Muscle of leg (tissue), 11 donors: ENCODE results near the gene GNB5. TPM values are rescaled to one million over a fixed set of nuclear protein-coding genes. Genes with fewer than 3 reads are reported as not detected.

Experiments used
- DNase-seq: peaks from one replicate; pipeline ENCODE4 v3.0.0; 2013
- H3K27ac ChIP-seq: one replicate; pipeline ENCODE4 v1.5.1; 2013; ENCODE audit warnings: mild to moderate bottlenecking, low read length, control low read depth
- H3K27me3 ChIP-seq: one replicate; pipeline ENCODE4 v1.6.1; 2013; ENCODE audit warnings: low read length; ENCODE audit not compliant: control insufficient read depth, insufficient read depth
- H3K36me3 ChIP-seq: one replicate; pipeline ENCODE4 v1.6.1; 2013; ENCODE audit warnings: low read length; ENCODE audit not compliant: control insufficient read depth, insufficient read depth
- H3K4me1 ChIP-seq: one replicate; pipeline ENCODE4 v1.6.1; 2013; ENCODE audit warnings: low read length; ENCODE audit not compliant: control insufficient read depth, insufficient read depth
- H3K4me3 ChIP-seq: one replicate; pipeline ENCODE4 v1.5.1; 2013; ENCODE audit warnings: low read length, control low read depth
- H3K9me3 ChIP-seq: replicated peaks from 2 replicates; pipeline ENCODE4 v1.6.1; 2013; ENCODE audit warnings: low read depth, low read length; ENCODE audit not compliant: control insufficient read depth
- WGBS: methylation state at CpG from one replicate; pipeline ENCODE4 v1.1.5; 2013; ENCODE audit warnings: missing lambda C conversion rate; ENCODE audit not compliant: insufficient coverage; 5-methylcytosine and 5-hydroxymethylcytosine counted together
- polyA plus RNA-seq, 8 donors: library from polyadenylated mRNA; unstranded; fragments of 120-200 nt; gene quantifications; one replicate each; pipeline versions ENCODE4 v1.2.1 to v1.2.3, GENCODE V29; 2013; ENCODE audit warnings: inconsistent platforms in 1 of 8, low replicate concordance in 1 of 8; ENCODE audit not compliant: insufficient read length in 8 of 8, insufficient read depth in 1 of 8
- total RNA-seq: library from RNA; stranded (reverse); fragments of 120-200 nt; gene quantifications from one replicate; pipeline ENCODE4 v1.2.4, GENCODE V29; 2013

Gene GNB5
- total and polyA plus RNA-seq, 9 donors, result 4.7 to 9.8 (median 7.9) TPM

DNA sequence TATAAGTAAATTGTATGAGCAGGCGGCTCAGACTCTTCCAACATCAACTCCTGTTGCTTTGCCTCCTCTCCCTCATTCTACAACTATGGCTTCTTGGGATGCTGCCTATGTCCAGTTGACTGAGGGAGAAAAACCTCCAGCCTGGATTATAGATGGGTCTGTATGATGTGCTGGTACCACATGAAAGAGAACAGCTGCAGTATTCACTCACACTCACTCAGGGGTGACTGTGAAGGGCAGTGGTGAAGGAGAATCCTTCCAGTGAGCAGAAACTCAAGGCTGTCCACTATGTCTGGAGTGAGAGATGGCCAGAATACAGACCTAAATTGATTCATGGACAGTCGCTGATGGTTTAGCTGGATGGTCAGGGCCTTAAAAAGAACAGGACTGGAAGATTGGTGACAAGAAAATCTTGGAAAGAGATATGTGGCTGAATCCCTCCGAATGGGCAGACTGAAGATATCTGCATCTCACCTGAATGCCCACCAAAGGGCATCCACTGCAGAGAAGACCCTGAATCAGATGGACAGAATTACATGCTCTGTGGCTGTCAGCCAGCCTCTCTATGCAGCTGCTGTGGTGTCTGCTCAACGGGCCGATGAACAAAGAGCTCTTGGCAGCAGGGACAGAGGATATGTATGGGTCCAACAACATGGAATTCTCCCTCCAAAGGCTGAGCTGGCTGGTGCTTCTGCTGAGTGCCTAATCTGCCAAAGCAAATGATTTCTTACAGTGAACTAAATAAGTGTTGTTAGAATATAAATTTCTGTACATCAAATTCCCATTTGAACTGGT lies 76.7 kb downstream of the GNB5 start:
- 100% methylated on average over 1 of the region's 5 CpGs for WGBS
- Histone ChIP-seq H3K27ac (no peak overlapping the region), H3K9me3 (no peaks in the 10 kb centered on the region), H3K36me3 (no peaks in the 10 kb centered on the region), H3K4me3 (no peak overlapping the region), H3K4me1 (peaks cover 22% of the 10 kb centered on the region), H3K27me3 (peaks cover 21% of the 10 kb centered on the region)
- DNase-seq, result peak; percentile 82

GRCh38 chr15:52113708-52114107 lies 77.5 kb downstream of the GNB5 start:
- H3K36me3 ChIP-seq, result no peaks in the 10 kb centered on the region
- peaks cover 22% of the 10 kb centered on the region for H3K4me1 ChIP-seq
- H3K27ac ChIP-seq, result no peak overlapping the region
- no peak overlapping the region for H3K4me3 ChIP-seq
- H3K27me3 ChIP-seq, result peaks cover 21% of the 10 kb centered on the region
- no peaks in the 10 kb centered on the region for H3K9me3 ChIP-seq
- DNase-seq, result no peak

GRCh38 chr15:52113235-52113634 lies 78.0 kb downstream of the GNB5 start:
- Histone ChIP-seq H3K27ac (no peak overlapping the region), H3K4me1 (peaks cover 22% of the 10 kb centered on the region), H3K9me3 (no peaks in the 10 kb centered on the region), H3K27me3 (peaks cover 21% of the 10 kb centered on the region), H3K4me3 (no peak overlapping the region), H3K36me3 (no peaks in the 10 kb centered on the region)
- WGBS, result 92% methylated on average over 2 of the region's 3 CpGs
- no peak for DNase-seq

GRCh38 chr15:52112203-52112750 lies 78.9 kb downstream of the GNB5 start:
- peaks cover 22% of the 10 kb centered on the region for H3K4me1 ChIP-seq
- DNase-seq, result peak; percentile 17
- H3K9me3 ChIP-seq, result no peaks in the 10 kb centered on the region
- H3K27ac ChIP-seq, result no peak overlapping the region
- H3K27me3 ChIP-seq, result peaks cover 21% of the 10 kb centered on the region
- WGBS, result 2% methylated on average over 61 of the region's 61 CpGs
- peak overlapping the region; percentile 29 for H3K4me3 ChIP-seq
- H3K36me3 ChIP-seq, result no peaks in the 10 kb centered on the region

GRCh38 chr15:52111517-52112202 lies 79.5 kb downstream of the GNB5 start:
- Histone ChIP-seq H3K9me3 (no peaks in the 10 kb centered on the region), H3K27ac (no peak overlapping the region), H3K4me3 (no peak overlapping the region), H3K36me3 (no peaks in the 10 kb centered on the region), H3K4me1 (peaks cover 22% of the 10 kb centered on the region), H3K27me3 (peaks cover 21% of the 10 kb centered on the region)
- 21% methylated on average over 25 of the region's 32 CpGs for WGBS
- peak; percentile 22 for DNase-seq

GRCh38 chr15:52109559-52110451 lies 81.4 kb downstream of the GNB5 start:
- Histone ChIP-seq H3K9me3 (no peaks in the 10 kb centered on the region), H3K4me3 (no peak overlapping the region), H3K36me3 (no peaks in the 10 kb centered on the region), H3K27ac (no peak overlapping the region), H3K4me1 (peaks cover 20% of the 10 kb centered on the region), H3K27me3 (peaks cover 21% of the 10 kb centered on the region)
- no peak for DNase-seq
- 73% methylated on average over 2 of the region's 5 CpGs for WGBS

DNA sequence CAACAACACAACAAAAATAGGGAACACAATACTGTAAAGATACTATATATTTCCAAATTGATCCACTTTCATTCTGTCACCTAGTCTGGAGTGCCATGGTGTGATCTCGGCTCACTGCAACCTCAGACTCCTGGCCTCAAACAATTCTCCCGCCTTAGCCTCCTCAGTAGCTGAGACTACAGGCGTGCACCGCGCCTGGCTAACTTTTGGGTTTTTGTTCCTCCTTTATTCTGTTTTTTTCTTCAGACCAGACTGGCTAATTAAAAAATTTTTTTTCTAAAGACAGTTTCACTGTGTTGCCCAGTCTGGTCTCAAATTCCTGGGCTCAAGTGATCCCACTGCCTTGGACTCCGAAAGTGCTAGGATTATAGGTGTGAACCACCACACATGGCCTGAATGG lies 84.0 kb downstream of the GNB5 start:
- peaks cover 15% of the 10 kb centered on the region for H3K27me3 ChIP-seq
- no peaks in the 10 kb centered on the region for H3K9me3 ChIP-seq
- H3K4me1 ChIP-seq, result peaks cover 4% of the 10 kb centered on the region
- no peaks in the 10 kb centered on the region for H3K36me3 ChIP-seq
- no peak overlapping the region for H3K4me3 ChIP-seq
- WGBS, result 91% methylated on average over 6 of the region's 6 CpGs
- no peak for DNase-seq
- H3K27ac ChIP-seq, result no peak overlapping the region

- no peak for DNase-seq
- 40% methylated on average over 1 of the region's 6 CpGs for WGBS
- H3K27ac ChIP-seq, result no peak overlapping the region
- H3K4me1 ChIP-seq, result no peaks in the 10 kb centered on the region
- no peaks in the 10 kb centered on the region for H3K36me3 ChIP-seq
- peaks cover 9% of the 10 kb centered on the region for H3K27me3 ChIP-seq
- no peak overlapping the region for H3K4me3 ChIP-seq
- no peaks in the 10 kb centered on the region for H3K9me3 ChIP-seq
These were observed 84.6 kb downstream of the GNB5 start for GRCh38 chr15:52106641-52107040.

DNA sequence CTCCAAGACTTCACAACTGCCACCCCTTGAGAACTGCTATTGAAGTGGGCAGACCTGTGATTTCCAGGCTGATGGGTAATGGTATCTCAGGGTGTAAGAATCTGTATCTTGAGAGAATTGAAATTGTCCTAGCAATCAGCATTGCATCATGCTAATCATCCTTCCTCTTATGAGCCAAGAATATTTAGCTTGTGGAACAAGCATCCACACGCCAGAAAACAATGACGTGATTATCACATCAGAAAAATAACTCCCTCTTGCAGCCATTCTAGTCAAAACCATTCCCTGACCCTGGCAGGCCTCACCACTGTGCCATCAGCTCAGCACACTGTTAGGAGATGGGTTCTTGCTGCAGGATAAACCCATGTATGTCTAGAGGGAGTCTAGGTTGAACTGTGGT lies 85.3 kb downstream of the GNB5 start:
- DNase-seq, result no peak
- no peaks in the 10 kb centered on the region for H3K9me3 ChIP-seq
- peaks cover 2% of the 10 kb centered on the region for H3K27me3 ChIP-seq
- H3K4me3 ChIP-seq, result no peak overlapping the region
- no peak overlapping the region for H3K27ac ChIP-seq
- 61% methylated on average over 2 of the region's 2 CpGs for WGBS
- no peaks in the 10 kb centered on the region for H3K4me1 ChIP-seq
- H3K36me3 ChIP-seq, result no peaks in the 10 kb centered on the region
